Measurements from ENCODE around the gene NDUFAF3.

- TF ChIP-seq, protein P1, sequence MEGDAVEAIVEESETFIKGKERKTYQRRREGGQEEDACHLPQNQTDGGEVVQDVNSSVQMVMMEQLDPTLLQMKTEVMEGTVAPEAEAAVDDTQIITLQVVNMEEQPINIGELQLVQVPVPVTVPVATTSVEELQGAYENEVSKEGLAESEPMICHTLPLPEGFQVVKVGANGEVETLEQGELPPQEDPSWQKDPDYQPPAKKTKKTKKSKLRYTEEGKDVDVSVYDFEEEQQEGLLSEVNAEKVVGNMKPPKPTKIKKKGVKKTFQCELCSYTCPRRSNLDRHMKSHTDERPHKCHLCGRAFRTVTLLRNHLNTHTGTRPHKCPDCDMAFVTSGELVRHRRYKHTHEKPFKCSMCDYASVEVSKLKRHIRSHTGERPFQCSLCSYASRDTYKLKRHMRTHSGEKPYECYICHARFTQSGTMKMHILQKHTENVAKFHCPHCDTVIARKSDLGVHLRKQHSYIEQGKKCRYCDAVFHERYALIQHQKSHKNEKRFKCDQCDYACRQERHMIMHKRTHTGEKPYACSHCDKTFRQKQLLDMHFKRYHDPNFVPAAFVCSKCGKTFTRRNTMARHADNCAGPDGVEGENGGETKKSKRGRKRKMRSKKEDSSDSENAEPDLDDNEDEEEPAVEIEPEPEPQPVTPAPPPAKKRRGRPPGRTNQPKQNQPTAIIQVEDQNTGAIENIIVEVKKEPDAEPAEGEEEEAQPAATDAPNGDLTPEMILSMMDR (IDR thresholded peaks at IDR 0.05) = no peak
- TF ChIP-seq POLR2A (IDR thresholded peaks at IDR 0.05) = no peak
Observed at GRCh38 chr3:49053543-49053942, 31.6 kb downstream of the NDUFAF3 start.

All from esophagus squamous epithelium (tissue), 4 donors.